Measurements from ENCODE around the gene PSMB7. TPM values are rescaled to one million over a fixed set of nuclear protein-coding genes. Genes with fewer than 3 reads are reported as not detected.

PSMB7 gene
- total and polyA plus RNA-seq, 2 of the 13 experiments (the other 11 are each of a cell fraction or from before 2014, with no cell fraction given) = 259 to 291 TPM

DNA sequence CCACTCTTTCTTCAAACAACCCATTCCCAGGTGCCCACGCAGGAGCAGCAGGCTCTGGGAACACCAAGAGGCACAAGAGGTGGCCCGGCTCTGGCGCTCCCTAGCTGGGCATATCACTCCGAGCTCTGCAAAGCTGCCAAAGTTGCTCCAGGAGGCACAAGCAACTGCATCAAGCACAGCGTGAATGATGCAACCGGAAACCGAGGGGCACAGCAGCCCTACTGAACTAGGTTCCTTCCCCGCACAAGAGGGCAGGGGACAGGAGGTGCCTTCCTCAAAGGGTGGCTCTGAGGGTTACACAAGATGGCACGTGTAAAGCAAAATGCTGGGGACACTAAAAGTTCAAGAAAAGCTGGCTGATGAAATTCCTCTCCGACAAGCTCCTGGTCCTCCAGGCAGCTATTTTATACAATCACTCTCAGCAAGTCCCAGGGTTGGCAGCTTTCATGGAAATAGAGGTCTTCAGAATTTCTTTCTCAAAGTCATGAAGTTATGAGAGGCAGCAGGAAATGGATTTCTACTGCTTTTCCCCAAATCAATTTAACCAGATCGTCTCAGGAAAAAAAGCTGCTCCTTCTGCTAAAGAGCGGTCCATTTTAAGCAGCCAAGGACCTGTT is 22.9 kb downstream of the PSMB7 start:
- peaks cover 95% of the 10 kb centered on the region for H3K79me2 ChIP-seq (ENCODE audit: insufficient read depth, low read length)
- peaks cover 7 to 29% of the 10 kb centered on the region in 2 experiments for H3K36me3 ChIP-seq (replicated peaks in 1 of 2; ENCODE audit: control insufficient read depth in 1 of 2, insufficient read depth in 2 of 2, low read length in 2 of 2)
- CTCF ChIA-PET (ENCODE audit: low intra/inter-chr PET ratio, low total read pairs) = no interaction called here
- no TSS peak for BruUV-seq (replicated peaks)
- TF ChIP-seq PHB2 (IDR thresholded peaks at IDR 0.05; ENCODE audit: partially characterized antibody) = no peak
- TF ChIP-seq, protein P1, sequence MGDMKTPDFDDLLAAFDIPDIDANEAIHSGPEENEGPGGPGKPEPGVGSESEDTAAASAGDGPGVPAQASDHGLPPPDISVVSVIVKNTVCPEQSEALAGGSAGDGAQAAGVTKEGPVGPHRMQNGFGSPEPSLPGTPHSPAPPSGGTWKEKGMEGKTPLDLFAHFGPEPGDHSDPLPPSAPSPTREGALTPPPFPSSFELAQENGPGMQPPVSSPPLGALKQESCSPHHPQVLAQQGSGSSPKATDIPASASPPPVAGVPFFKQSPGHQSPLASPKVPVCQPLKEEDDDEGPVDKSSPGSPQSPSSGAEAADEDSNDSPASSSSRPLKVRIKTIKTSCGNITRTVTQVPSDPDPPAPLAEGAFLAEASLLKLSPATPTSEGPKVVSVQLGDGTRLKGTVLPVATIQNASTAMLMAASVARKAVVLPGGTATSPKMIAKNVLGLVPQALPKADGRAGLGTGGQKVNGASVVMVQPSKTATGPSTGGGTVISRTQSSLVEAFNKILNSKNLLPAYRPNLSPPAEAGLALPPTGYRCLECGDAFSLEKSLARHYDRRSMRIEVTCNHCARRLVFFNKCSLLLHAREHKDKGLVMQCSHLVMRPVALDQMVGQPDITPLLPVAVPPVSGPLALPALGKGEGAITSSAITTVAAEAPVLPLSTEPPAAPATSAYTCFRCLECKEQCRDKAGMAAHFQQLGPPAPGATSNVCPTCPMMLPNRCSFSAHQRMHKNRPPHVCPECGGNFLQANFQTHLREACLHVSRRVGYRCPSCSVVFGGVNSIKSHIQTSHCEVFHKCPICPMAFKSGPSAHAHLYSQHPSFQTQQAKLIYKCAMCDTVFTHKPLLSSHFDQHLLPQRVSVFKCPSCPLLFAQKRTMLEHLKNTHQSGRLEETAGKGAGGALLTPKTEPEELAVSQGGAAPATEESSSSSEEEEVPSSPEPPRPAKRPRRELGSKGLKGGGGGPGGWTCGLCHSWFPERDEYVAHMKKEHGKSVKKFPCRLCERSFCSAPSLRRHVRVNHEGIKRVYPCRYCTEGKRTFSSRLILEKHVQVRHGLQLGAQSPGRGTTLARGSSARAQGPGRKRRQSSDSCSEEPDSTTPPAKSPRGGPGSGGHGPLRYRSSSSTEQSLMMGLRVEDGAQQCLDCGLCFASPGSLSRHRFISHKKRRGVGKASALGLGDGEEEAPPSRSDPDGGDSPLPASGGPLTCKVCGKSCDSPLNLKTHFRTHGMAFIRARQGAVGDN (CRISPR knock-in tag; IDR thresholded peaks at IDR 0.05) = 0 out of 2 replicates have a peak, but pooled peaks have one; percentile 30
- TF ChIP-seq, protein P2, sequence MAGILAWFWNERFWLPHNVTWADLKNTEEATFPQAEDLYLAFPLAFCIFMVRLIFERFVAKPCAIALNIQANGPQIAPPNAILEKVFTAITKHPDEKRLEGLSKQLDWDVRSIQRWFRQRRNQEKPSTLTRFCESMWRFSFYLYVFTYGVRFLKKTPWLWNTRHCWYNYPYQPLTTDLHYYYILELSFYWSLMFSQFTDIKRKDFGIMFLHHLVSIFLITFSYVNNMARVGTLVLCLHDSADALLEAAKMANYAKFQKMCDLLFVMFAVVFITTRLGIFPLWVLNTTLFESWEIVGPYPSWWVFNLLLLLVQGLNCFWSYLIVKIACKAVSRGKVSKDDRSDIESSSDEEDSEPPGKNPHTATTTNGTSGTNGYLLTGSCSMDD (CRISPR knock-in tag; IDR thresholded peaks at IDR 0.05) = no peak
- TF ChIP-seq ZNF761 (CRISPR knock-in tag; conservative IDR thresholded peaks at IDR 0.05) = no peak
- no peak for TF ChIP-seq ZNF563 (CRISPR knock-in tag; IDR thresholded peaks at IDR 0.05)
- TF ChIP-seq, protein P3, sequence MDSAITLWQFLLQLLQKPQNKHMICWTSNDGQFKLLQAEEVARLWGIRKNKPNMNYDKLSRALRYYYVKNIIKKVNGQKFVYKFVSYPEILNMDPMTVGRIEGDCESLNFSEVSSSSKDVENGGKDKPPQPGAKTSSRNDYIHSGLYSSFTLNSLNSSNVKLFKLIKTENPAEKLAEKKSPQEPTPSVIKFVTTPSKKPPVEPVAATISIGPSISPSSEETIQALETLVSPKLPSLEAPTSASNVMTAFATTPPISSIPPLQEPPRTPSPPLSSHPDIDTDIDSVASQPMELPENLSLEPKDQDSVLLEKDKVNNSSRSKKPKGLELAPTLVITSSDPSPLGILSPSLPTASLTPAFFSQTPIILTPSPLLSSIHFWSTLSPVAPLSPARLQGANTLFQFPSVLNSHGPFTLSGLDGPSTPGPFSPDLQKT (CRISPR knock-in tag; IDR thresholded peaks at IDR 0.05; ENCODE audit: borderline replicate concordance) = no peak
- TF ChIP-seq, protein P4, sequence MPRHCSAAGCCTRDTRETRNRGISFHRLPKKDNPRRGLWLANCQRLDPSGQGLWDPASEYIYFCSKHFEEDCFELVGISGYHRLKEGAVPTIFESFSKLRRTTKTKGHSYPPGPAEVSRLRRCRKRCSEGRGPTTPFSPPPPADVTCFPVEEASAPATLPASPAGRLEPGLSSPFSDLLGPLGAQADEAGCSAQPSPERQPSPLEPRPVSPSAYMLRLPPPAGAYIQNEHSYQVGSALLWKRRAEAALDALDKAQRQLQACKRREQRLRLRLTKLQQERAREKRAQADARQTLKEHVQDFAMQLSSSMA (CRISPR knock-in tag; IDR thresholded peaks at IDR 0.05) = no peak
- TF ChIP-seq ZNF234 (CRISPR knock-in tag; conservative IDR thresholded peaks at IDR 0.05) = no peak
- peak overlapping the region; percentile 17 for H3K27ac ChIP-seq (ENCODE audit: extremely low read length, insufficient read depth, low read length)
- in situ Hi-C loops (cut with HindIII; ENCODE audit: extremely low pct_ligation_motif_present, low pct_unique_long_range_greater_than_20kb) = no loop called here
- DNase-seq (ENCODE audit: low spot score) (no peak), ATAC-seq (no peak), FAIRE-seq (no peak)
- H2AFZ ChIP-seq (ENCODE audit: low read length) = no peak overlapping the region
- H3K4me3 ChIP-seq (replicated peaks in 1 of 3; ENCODE audit: insufficient read depth in 1 of 3, low read depth in 2 of 3, low read length in 3 of 3) = no peak overlapping the region
- POLR2A ChIA-PET = no interaction called here
- H3K27me3 ChIP-seq (ENCODE audit: control insufficient read depth in 1 of 2, insufficient read depth in 2 of 2, low read length in 2 of 2) = no peaks in the 10 kb centered on the region
- H3K4me1 ChIP-seq (ENCODE audit: insufficient read depth, low read length) = peaks cover 60% of the 10 kb centered on the region
- no peaks in the 10 kb centered on the region for H4K20me1 ChIP-seq (ENCODE audit: insufficient read depth, low read length)
- H3K9ac ChIP-seq (ENCODE audit: insufficient read depth, low read depth, low read length) = no peak overlapping the region
- no peak overlapping the region for H3K4me2 ChIP-seq (ENCODE audit: low read depth, low read length)
- WGBS (ENCODE audit: low lambda C conversion rate) = 95% methylated on average over 10 of the region's 12 CpGs
- H3K9me3 ChIP-seq (ENCODE audit: low read length) = no peaks in the 10 kb centered on the region
- intact Hi-C loops (cut with micrococcal nuclease; ENCODE audit: unreplicated experiment) = loop anchor here (5.0 kb wide), 1 partner anchor 260 kb away; no protein-coding TSS in a partner anchor
